HL-60/S4 (cell line): ENCODE results near the gene NEDD1.

ENCODE experiments used
- in situ Hi-C: fragments of 300-500 bp; cut with MboI; formaldehyde crosslinking; loops from 2 replicates; pipeline ENCODE4 v1.14.3; 2022; ENCODE audit warnings: low sequenced_read_pairs

The NEDD1 gene

DNA sequence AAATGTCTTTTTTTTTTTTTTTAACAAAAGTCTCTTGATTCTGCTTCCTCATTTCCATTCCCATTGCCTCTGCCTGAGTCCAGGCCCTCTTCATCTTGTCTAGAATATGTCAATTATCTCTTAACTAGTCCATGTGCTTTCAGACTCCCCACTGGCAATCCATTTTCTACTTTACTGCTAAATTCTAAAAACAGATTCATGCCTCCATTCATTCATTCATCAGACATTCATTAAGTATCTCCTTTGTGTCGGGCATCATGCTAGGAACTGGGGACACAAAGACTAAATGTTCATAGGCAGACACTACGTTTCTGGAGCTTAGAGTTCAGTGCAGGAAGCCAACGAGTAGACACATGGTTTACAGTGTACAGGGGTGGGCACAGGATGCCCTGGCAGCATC is 9.6 kb upstream of the NEDD1 start:
- in situ Hi-C loops: no loop called here

DNA sequence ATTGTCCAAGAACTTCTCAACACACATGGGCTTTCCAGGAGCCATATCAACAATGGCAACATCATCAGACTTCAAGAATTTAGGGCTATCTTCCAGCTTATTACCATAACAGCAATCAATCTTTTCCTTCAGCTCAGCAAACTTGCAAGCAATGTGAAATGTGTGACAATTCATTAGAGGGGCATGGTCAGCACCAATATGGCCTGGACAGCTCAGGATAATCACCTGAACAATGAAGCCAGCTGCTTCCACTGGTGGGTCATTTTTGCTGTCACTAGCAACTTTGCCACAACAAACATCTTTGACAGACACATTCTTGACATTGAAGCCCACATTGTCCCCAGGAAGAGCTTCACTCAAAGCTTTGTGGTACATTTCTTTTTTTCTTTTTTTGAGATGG is 5.9 kb upstream of the NEDD1 start:
- in situ Hi-C loops: no loop called here

DNA sequence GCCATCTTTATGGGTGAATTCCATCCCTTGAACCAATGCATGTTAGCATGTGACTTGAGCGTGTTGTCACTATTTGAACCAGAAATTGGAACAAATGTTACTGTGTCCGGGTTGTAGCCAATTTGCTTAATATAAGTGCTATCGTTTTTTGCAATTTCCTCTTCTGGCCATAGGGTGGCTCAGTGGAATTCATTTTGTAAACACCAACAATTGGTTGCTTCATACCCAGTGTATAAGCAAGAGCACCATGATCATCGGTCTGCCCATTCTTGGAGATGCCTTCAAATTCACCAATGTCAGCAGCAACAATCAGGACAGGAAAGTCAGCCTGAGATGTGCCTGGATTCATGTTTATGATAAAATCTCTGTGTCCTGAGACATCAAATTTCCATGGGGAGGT is 5.0 kb upstream of the NEDD1 start:
- in situ Hi-C loops: no loop called here

DNA sequence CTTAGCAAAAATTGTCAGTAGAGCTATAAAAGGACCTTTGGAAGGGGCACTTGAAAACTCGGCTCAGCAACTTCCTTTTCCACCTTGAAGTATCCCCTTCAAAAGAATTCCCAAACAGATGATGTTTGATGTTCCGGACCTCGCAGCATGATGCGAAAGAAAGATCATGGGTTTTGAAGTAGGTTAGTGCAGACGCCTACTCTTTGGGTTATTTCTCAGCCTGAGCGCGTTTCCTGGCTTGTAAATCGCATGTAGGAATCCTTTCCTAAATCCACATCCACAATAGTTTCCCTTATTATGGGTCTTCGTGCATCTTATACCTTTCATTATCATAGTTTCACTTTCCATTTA is 584 bp upstream of the NEDD1 start:
- in situ Hi-C loops: no loop called here

DNA sequence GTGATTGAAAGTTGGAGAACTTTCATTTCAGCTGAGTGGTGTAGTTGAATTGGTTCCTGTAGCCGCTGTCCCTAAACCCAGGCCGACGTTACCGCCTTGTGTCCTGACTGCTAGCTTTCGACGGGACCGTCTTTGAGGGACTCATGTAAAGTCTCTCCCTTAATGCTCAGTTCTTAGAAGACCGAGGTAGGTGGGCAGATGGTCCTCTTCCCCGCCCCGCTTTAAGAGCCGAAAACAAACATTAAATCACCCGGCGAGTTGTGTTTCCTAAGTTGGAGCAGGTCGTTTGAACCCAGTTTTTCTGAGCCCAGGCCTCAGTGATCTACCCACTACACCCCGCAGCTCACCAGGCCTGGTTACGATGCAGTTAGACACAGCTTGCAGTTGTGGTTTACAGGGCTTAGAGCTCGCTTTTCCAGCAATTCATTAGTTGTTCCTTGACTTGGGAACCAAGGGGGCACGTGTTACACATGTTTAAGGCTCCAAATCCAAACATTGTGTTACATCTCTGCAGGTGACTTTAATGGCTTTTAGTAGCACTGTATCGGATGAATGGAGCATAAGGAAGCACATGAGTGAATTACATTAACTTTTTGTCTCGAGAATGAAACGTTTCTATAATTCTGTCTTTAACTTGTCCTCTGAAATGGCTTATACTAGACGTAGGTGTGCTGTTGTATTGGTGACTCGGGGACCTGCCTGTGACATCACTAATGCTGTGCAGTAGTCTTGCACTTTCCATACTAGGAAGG is 790 bp downstream of the NEDD1 start:
- in situ Hi-C loops: no loop called here

DNA sequence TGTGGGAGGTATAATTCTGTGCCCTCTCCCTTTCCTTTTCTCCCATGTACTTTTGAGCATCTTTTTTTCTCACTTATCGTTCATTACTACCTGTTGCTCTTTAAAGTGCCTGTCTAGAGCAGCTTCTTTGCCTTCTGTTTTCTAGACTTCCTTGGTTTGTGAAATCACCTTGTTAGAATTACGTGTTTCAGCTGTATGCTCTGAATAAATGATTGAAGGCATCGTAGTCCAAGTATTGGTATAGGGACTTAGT is 1.3 kb downstream of the NEDD1 start:
- in situ Hi-C loops: no loop called here

DNA sequence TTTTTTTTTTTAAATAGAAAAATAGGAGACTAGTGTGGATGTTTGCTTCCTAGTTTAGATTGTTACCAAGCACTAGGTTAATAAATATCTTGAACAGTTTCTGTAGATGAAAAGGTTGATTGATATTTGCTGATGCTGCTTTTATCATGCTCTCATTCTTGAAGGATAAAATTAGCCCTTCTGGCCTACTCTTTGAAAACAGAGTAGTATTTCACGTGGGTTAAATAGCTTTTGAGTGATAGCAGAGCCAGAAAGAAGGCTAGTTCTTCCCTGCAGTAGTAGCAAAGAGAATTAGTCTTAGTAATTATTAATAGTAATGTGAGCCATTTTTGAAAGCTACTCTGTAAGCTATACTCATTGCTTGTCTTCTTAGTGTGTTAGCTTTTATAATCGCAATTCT is 5.2 kb downstream of the NEDD1 start:
- in situ Hi-C loops: no loop called here

DNA sequence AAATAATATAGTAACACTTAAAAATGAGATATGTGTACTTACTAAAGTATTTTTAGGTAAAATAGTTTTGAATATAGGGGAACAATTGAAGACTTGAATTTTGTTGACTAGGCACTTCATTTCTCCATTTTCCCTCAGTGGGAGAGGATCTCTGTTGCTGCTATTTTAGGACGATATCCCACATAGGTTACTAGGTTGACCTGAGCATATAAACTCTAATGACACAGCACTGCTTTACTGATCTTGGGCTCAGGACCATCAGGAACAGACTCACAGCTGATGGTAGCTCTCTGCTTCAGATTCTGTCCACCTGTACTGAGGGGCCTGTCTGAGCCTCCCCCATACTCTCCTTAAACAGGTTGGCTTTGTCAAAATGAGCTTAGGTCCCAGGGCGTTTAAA is 5.9 kb downstream of the NEDD1 start:
- in situ Hi-C loops: no loop called here

DNA sequence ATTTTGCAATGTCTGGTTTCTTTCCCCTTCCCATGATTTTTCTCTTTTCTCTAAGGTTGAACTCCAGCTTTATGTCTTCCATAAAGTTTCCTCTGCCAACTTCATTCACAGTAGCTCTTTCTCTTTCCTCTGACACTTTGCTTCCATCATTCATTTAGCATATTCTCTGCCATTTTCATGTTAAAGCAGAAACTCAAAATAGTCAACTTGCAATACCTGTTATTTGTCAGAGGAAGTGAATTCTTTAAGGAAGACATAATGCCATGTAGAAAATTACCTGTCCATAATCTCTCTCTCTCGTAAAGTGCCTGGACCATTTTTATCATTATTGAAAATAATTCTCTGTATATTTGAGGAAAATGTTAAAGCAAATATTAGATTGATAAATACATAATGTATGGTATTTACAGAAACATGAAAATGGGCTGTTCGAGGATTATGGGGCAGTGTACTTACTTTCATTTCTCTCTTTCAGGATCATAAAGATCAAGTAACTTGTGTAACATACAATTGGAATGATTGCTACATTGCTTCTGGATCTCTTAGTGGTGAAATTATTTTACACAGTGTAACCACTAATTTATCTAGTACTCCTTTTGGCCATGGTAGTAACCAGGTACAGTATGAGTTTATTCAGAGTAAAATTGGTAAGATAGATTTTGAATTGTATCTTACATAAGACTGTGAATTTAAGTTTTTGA is 12.6 kb downstream of the NEDD1 start:
- in situ Hi-C loops: no loop called here

DNA sequence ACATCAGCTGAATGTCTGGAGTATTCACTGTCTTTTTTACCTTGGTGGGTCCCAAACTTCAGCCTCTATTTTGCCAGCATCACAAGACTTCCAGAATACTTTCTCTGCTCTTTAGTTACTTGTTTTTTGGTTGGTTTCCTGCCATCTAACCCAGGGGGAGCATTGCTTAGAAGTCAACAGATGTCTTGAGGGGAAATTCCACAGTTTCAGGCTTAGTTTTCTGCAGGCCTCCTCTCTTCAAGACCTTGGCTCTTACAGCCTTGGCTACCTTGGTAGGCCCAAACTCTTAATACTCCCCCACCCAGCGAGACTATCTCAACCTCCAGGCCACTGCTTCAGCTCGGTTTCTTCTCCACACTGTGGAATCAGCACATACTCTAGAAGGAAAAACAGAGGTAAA is 41.7 kb downstream of the NEDD1 start:
- in situ Hi-C loops: no loop called here

DNA sequence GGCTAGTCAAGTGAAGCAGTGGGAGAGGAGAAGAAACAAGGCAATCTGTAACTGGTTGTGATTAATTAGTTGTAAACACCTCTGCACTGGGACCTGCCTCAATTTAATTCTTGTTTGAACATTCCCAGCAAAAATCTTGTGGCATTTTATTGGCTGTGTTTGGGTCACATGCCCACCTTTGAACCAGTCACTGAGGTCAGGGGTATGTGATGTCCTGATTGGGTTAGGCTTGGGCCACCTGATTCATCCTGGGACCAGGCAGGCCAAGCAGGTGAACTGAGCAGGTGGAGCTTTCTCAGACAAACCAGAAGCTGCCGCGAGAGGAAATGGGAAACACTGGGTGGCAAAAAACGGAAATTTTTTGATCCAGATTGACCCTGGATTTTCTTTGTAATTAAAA is 72.5 kb downstream of the NEDD1 start:
- in situ Hi-C loops: no loop called here

DNA sequence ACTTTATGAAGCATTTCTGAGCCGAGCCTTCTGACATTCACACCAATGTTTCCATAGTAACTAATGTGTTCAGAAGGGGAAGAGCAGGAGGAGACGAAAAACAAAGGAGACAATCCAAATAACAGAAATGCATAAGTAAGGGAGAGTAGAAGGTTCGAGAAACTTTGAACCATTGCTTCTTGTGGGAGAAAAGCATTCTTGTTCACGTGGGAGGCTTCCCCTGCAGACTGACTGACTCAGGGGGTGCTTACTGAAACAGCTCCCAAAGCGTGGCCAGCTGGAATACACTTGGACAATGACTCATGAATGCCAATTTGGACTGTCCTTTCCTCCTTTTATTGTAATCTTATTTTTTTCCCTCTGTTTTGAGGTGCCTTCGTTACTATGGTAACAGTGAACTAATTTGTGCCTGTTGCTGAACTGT is 73.9 kb downstream of the NEDD1 start:
- in situ Hi-C loops: no loop called here

DNA sequence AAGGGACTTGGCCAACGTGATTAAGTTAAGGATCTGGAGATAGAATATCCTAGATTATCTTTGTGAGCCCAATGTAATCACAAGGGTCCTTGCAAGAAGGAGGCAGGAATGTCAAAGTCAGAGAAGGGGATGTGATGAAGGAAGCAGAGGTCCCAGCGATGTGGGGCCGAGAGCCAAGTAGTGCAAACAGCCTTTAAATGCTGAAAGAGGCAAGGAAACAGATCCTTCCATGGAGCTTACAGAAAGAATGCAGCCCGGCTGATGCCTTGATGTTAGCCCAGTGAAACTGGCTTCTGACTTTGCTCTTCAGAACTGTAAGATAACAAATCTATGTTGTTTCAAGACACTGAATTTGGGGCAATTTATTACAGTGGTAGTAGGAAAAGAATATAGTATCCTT is 74.9 kb downstream of the NEDD1 start:
- in situ Hi-C loops: no loop called here

DNA sequence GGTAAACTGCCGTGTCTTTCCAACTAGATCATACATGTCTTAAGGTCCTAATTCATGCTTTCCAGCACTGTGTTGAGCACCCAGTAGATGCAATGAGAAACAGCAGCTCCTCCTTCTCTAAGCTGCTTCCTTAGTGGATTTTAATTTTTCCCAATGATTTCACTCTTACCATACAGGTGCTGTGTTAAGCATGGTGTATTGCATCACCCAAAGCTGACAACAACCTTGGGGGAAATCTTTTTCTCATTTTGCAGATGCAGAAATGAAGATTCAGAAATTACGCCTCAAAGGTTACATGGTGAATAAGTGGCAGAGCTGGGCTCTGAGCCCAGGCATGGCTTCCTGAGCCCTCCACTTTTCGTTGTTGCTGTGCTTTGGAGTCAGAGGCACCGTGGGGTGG is 75.6 kb downstream of the NEDD1 start:
- in situ Hi-C loops: no loop called here

DNA sequence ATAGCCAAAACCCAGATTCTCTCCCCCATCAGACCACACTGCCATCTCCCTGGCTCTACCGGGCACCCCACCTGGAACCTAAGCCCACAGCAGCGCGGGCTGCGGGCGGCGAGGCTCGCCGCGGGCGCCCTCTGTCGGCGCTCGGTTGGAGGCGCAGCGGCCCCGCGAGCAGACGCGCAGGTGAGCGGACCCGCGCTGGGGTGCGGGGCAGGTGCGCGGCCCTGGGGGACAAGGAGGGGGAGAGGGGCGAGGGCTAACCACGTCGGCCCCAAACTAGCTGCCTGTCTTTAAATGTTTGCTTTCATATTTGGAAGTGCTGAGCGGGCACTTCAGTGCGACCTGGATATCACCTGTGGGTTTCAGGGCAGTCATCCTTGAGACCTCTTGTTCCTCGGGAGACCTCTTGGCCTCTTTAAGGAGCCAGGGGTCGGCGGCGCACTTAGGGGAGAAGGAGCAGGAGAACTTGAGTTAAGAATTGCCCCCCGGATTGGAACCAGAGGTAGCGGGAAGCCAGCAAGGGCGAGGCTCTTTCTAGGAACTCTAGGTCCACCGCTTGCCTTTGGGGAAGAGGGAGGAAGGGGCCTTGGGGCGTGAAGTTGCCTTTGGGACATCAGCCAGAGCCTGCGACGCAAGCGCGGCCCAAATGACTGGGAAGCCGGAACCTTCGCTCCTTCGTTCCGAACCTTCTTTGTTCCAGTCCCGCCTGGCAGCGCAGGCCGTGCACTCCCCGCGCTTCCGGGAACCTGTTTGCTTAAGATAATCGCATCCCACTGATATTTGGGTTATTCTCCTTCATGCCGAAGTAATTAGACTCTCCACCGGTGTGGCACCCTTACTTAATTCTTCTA is 78.7 kb downstream of the NEDD1 start:
- in situ Hi-C loops: no loop called here

DNA sequence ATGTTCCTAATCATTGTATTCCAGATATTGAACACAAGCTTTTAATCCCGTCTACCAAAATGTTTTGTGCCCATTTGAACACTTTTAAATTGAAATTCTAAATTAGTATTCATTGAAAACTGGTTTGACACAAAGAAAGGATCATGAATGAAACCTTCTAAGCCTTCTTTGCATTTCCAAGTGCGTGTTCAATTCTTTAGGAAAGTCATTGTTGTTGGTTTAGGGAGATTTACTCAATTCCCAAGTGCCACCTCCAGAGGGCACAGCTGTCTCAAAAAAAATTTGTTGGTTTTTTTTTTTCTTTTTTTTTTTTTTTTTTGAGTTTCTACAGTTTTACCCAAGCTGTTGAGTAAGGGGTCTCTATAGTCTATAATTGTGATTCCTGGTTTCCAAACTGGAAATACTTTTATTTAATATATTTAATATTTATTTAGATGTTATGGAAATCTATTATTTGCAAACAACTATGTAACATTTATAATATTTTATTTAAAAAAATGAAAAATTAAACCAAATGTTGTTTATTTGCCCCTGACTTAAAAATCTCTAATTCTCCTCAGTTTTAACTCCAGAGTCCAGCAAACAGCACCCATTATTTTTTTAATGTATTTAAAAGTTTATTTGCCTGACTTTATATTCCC is 79.9 kb downstream of the NEDD1 start:
- in situ Hi-C loops: no loop called here

DNA sequence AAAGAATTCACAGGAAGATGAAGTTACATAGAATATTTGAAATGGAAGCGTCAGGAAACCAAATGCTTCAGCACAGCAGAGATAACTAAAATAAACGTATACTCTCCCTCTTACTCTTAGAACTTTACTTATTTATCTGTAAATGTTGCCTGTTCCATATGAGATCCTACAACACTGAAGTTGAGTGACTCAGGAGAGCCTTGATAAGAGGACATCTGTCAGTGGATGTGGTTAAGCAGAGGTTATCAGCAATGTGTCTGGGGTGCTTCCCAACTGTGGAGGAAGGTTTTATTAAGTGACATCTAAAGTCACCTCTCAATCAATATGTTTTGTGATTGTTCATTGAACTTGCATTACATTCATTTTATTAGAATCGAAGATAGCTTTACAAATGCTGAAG is 81.9 kb downstream of the NEDD1 start:
- in situ Hi-C loops: no loop called here

DNA sequence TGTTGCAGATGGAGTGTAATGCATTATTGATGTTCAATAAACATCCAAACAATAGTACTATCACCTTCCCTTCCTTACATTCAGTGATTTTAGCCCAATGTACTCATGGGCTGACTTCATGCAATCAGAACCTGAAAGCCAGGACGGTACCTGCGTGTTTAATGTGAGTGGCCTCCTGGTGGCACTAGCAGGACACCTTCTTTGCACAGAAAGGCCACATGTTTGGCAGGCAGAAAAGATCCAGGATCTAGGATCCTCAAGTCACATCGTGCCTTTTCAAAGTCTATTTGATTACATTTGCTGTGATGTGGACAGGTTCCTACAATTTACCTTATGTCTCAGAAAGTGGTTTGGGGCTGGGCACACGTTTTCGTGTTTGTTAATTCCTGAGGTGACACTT is 82.9 kb downstream of the NEDD1 start:
- in situ Hi-C loops: no loop called here

DNA sequence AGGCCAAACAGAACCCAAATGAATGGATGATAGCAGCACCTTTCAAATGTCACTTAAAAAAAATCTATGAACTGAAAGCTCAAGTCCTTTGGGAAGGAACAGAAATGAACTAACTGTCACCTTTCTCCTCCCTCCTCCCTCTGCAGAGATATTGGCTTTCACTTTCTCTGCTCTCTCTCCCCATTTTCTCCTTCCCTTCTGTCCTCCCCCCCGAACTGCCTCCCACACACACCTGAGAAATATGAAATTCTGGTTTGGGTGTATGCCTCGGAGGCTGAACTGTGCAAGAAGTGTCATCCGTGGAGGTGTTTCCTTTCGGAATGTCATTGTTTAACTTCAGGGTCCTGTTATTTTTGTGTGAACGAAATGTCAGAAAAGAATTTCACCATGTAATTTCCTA is 87.8 kb downstream of the NEDD1 start:
- in situ Hi-C loops: no loop called here

DNA sequence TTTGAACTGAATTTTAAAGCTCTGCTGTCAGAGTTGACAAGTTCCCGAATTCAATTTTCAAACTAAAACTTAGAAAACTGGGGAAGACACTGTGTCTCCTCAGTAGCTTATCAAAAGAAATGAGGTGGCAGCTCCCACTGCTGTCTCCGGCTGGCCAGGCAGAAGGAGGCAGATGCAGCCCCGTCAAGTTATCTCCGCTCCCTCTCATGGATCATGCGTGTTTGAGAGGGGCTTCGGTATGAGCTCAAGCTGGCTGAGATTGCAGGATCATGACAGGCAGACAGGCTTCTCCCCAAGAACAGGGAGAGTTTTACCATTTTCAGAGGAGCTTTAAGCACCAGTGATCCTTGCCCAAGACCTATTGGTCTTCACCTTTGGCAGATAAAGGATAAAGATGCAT is 88.8 kb downstream of the NEDD1 start:
- in situ Hi-C loops: no loop called here

DNA sequence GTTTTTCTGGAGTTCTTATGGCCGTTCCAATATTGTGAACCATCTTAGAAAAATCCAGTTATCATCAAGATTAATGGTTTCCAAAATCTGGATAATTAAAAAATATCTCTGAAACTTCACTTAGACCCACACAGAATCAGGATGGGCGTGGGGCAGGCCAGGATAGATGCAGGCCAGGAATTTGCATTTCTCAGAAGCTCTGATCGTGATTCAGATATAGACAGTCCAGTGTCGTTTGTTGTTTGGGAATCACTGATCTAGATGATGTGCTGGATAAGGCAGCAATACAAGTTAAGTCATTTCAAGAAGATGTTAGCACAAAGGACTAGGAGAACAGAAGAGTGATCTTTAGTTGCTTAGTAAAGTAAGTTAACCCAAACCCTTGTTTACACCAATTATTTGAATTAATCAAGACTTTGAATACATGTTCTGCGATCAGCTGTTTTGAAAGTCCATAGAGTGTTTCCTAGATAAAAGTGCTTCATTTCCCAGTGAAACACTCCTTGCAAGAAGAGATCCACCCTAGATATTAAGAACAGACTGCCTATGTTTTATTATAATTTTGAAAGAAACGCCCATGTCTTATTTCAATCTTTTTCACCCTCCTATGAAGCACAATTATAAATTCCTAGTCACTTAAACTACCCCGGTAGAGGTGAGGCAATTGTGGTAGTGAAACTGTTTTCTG is 90.9 kb downstream of the NEDD1 start:
- in situ Hi-C loops: no loop called here
